ENCODE measurements around the gene DSCAML1.

DSCAML1 gene

GRCh38 chr11:117438371-117439000 lies 358.5 kb downstream of the DSCAML1 start:
- DNase-seq = no peak

GRCh38 chr11:117437791-117438130 lies 359.3 kb downstream of the DSCAML1 start:
- DNase-seq = no peak

GRCh38 chr11:117437041-117437790 lies 359.8 kb downstream of the DSCAML1 start:
- no peak for DNase-seq

DNA sequence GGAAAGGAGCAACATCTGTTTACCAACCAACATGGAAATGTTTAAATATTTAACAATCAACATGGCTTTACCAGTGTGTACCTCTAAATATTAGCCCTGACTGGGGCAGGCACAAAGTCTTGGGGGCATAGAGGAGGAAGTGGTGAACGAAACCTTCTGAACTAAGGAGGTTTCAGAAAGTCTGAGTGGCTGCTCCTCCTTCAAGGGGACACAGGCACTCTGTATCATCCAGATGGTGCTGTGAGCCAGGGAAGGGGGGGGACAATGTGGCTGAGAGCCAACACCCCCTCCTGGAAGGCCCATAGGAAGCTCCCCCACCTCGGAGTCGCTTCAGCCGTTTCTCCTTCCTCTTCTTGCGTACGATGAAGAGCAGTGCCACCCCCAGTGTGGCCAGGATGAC lies 361.7 kb downstream of the DSCAML1 start:
- no peak for DNase-seq

DNA sequence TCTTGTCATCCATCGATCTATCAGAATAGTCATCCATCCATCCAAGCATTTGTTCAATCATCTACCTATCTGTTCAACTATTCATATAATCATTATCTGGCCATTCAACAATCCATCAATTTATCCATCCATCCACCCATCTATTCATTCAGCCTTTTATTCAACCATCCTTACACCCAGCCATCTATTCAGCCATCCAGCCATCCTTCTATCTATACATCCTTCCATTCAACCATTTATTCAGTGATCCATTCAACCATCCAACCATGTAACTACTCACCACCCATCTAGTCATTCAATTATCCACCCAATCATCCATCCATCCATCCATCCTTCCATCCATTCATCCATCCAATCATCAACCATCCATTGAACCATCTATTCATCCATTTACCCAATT lies 362.5 kb downstream of the DSCAML1 start:
- no peak for DNase-seq

GRCh38 chr11:117433717-117434116 lies 363.3 kb downstream of the DSCAML1 start:
- DNase-seq = no peak

DNA sequence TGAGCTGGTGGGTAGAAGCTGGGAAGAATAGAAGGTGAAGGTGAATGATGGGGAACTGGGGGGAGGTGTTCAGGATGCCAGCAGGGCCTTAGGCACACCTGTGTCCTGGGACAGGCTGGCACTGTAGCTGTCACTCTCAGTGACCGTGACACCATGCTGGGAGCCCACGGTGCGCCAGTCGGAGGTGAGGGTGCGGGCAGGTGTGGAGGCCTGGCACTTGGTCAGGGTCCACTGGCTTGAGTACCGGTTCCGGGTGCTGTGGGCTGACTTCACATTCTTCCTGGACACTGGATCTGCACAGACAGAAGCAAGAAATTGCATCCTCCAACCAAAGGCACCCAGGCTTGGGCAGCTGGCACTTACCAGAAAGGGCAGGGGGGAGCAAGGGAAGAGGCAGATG lies 365.6 kb downstream of the DSCAML1 start:
- DNase-seq = no peak

DNA sequence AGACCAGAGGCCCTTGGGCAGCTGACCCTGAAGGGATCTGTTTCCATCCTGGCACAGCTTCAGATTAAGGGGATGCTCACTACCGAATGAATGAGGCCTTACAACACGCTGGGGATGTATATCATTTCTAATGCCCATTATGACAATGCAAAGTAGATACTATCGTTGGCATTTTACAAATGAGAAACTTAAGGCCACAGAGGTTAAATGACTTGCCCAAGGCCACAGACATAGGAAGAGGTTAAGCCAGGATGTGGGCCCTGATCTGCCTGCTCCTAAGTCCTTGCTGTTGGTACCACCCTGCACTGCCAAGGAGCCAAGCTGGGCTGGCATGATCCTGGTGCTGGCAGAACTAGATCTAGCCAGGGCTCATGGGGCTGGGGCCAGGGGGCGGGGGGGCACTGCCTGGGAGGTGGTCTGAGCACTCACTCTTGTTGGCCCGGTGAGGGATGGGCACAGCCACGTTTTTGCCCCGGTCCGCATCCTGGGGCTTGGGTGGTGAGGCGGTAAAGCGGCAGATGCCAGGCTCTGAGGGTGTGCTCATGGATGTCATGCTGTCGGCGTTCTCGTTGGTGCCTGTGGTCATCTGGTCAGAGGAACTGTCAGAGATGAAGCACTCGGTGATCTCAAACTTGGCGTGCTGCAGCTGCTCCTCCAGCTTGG lies 366.6 kb downstream of the DSCAML1 start:
- DNase-seq = no peak

GRCh38 chr11:117428856-117429229 lies 368.2 kb downstream of the DSCAML1 start:
- DNase-seq = no peak

DNA sequence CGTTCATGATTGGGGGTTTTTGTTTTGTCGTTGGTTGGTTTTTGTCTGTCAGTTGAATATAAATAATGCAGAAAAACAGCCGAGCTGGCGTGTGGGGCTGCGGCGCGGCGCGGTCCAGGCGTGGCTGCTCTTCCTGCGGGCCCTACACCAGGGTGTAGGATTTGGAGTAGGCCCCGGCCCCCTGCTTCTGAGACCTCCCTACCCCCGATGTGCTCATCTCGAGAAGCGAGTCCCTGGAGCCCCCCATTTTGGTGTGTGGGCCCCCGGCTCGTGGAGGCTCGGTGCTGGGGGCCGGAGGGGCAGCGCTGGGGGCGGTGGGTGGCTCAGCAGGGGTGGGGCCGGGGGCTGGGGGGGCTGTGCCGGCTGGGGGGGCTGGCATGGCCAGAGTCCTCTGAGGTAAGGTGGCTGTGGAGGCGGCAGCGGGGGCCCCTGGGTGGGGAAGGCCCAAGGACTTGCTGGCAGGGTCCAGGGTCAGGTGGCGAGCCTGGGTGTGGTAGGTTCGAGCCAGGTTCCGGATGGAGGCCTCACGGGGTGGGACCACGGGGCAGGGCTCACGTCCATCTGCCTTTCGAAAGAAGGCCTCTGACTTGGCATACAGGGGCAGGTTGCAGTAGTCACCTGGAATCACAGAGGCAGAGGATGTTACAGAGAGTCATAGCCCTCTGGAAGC lies 368.7 kb downstream of the DSCAML1 start:
- no peak for DNase-seq

GRCh38 chr11:117427356-117427874 lies 369.6 kb downstream of the DSCAML1 start:
- no peak for DNase-seq

- DNase-seq = no peak
Measured at GRCh38 chr11:117426941-117427340, 370.1 kb downstream of the DSCAML1 start.

DNA sequence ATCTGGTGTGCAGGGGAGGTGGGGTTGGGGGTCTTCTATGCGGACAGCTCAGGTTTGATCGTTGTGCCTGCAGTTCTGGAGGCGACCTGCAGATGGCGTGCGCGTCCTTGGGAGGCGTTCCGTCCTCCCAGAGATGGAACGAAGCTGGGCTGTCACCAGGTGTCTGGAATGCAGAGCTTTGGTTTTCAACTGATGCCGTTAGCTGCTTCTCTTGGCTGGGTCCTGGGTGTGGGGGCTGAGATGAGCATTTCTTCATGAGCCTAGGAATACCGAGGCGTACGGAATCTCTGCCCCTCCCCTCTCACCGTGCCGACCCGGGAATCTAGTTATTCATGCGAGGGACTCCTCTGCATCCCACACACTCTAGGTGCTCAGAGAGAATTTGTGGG lies 370.7 kb downstream of the DSCAML1 start:
- peak; percentile 37 to 65 for DNase-seq

GRCh38 chr11:117425679-117426296 lies 371.2 kb downstream of the DSCAML1 start:
- DNase-seq = no peak

DNA sequence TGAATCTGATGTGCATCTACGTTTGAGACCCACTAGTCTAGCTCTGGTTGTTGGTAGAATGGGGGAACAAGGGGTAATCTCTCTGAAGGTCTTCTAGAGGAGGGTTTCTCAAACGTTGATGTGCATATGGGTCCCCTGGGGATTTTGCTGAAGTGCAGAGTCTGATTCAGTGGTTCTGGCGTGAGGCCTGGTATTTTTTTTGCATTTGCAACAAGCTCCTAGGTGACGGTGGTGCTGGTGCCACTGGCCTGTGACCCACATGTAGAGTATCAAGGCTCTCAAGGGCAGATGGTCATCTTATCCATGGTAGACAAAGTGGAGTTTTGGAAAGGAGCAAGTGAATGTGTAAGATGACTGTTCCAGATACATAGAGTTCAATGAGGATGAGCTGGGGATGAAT lies 372.2 kb downstream of the DSCAML1 start:
- DNase-seq = no peak

DNA sequence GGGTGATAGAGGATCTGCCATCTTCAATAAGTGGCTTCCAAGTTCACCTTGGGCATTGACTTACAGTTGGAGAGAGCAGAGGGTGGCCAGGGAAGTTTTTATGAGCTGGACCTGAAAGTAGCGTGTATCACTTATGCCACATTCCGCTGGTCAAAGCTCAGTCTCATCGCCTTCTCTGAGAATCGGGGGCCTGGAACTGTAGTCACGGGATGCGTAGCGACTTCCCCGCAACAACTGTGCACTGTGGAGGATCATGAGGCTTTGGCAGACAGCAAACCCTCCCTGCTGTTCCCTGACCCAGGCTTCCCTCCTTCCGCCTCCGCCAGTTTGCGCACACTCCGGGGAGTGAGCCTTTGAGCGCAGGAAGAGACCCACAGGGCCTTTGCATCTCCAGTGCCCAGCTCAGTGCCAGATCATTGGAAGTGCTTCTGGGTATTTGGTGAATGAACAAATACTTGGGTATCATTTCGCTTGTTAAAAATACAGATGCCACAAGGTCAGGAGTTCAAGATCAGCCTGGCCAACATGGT lies 373.9 kb downstream of the DSCAML1 start:
- DNase-seq = no peak

DNA sequence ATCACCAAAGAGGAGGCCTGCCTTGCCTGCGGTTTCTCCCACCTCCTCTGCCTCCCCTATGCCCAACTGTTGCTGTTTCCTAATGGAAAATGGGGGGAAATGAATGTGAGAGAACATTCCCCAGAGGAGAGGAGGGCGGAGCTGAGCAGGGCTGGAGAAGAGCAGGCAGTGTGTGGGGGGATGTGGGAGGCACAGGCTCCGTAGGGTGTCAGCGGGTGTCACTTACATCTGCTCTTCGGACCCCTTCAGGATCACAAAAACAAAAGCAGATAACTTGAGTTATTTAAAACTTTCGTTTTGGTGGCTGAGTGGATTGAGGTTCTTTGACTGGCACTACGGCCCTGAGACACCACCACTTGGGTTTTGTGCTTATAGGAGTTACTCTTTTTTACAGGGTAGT lies 375.5 kb downstream of the DSCAML1 start:
- DNase-seq = no peak

DNA sequence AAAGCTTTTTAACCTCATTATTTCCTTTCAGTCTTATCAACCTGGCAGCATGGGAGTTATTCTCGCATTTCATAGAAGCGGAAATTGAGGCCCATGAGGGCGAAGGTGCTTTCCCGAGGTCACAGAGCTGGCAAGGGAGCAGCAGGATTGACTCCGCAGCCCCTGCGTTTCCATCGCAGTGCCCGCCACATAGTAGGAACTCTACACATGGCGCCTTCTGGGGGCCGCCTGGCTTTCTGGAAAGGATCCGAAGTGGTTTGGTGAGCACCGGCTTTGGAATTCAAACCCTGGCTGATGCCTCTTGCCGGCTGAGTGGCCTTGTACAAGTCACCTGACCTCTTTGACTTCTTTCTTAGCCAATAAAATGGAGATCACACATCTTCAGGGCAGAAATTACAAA lies 376.0 kb downstream of the DSCAML1 start:
- no peak for DNase-seq

- no peak for DNase-seq
Measured at GRCh38 chr11:117420598-117420997, 376.4 kb downstream of the DSCAML1 start.

GRCh38 chr11:117420143-117420485 lies 376.9 kb downstream of the DSCAML1 start:
- DNase-seq = no peak

- DNase-seq = no peak
Measured at GRCh38 chr11:117419482-117420142, 377.4 kb downstream of the DSCAML1 start.

DNA sequence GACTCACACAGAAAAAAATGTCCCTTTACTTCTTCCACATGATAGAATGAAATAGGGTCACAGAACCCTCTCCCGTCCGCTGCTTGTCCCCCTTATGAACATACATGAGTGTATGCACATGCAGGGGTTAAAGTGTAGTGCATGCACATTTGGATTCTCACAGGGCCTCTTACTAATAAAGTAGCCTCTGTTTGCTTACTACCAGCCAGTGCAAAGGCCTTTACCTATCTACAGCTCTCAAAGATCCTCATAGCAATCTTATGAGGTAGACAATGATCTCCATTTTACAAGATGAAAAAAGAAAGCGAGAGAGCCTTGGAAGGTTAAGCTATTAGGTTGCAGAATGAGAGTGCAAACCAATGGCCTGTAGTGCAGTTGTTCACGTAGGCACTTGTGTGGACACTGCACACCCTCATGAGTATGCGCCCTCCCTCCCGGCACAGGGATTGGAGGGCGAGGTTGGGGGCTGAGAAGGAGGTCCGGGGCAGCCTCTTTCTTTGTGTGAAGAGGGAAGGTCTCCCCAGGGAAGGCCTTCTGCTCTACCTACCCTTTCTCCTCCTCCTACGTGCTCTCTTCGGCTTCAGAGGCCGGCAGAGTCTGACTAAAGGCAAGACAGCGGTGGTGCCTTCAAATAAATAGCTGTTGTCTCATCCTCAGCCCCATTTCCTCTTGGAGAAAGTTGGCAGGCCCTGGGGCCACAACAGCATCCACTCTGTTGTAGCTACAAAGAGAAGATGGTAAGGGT lies 378.1 kb downstream of the DSCAML1 start:
- no peak for DNase-seq
